ENCODE data around the gene PPM1H.
"Not testable (repeated sequence)": the region's sequence is repeated elsewhere in the genome, so short reads cannot be mapped to it uniquely, and the experiment has no call there.

PPM1H gene, protein sequence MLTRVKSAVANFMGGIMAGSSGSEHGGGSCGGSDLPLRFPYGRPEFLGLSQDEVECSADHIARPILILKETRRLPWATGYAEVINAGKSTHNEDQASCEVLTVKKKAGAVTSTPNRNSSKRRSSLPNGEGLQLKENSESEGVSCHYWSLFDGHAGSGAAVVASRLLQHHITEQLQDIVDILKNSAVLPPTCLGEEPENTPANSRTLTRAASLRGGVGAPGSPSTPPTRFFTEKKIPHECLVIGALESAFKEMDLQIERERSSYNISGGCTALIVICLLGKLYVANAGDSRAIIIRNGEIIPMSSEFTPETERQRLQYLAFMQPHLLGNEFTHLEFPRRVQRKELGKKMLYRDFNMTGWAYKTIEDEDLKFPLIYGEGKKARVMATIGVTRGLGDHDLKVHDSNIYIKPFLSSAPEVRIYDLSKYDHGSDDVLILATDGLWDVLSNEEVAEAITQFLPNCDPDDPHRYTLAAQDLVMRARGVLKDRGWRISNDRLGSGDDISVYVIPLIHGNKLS

DNA sequence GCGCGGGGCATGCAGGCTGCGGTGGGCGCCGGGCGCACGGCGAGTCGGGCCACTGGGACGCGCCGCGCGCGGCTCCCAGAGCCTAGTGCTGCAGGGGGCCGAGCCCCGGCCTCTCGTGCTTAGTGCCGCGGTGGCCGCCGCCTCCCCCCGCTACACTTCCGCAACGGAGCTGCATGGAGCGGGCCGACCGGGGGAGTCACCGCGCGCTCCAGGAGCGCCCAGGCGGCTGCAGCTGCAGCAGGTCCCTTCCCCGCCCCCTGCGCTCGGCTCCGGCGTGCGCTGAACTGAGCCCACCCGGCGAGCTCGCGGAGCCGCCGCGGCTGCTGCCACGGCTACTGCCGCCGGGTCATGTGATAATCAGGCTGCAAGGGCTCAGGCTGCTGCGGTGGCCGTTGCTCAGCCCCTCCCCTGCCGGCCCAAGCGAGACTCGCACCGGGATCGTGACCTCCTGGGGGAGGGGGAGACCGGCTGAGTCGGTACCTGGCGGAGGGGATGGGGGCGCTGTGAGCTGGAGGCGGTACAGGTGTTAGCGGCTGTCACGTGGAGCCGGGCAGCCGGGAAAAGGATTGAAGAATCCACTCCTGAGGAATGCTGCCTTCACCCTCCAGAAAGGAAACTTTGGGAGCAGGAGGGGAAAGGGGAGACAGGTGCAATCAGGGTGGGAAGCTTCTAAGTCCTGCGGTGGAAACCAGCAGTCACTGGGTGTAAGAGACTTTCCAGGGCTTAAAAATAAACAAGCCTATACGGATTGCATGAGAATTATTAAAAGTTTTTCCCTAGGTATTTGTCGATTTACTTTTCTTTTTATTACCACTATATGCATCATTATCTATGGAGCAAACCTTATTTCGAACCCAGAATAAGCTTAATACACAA, at the start of gene PPM1H:
Gene PPM1H, minus strand, starts transcription at position 352 of the 876 bp plus-strand sequence. CDS start 414 bp downstream, outside the sequence.
- DNase-seq (ENCODE audit: low read depth in 2 of 2), result no peak

DNA sequence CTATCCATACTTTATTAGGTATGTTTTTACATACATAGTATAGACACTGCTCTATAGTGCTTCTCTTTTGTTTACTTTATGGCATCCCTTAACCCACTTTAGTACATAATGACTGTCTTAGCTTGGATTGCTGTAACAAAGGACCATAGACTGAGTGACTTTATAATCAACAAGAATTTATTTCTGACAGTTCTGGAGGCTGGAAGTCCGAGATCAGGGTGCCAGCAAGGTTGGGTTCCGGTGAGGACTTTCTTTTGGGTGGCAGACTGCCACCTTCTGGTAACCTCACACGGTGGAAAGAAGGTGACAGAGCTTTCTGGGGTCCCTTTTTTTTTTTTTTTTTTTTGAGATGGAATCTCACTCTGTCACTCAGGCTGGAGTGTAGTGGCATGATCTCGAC, 48.6 kb upstream of the PPM1H start:
- DNase-seq (ENCODE audit: low read depth in 2 of 2), result no peak

DNA sequence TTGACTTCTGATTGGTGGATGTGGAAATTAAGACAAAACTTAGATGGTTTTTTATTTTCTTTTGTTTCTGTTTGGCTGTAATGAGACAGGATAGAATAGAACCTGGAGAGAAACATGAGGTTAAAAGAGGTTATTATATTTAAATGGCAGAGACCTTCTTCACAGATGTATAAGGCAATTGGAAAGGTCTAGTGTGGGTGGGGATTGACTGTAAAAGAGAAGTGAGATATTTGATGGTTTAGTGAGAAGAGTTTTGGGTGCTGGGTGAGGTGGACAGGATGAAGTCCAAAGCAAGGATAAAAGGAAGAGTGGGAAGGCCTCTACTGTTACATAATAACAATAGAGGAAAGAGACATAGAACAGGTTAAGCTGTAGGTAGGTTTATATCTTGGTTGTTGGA, 43.8 kb upstream of the PPM1H start:
- no peak for DNase-seq (ENCODE audit: low read depth in 2 of 2)

DNA sequence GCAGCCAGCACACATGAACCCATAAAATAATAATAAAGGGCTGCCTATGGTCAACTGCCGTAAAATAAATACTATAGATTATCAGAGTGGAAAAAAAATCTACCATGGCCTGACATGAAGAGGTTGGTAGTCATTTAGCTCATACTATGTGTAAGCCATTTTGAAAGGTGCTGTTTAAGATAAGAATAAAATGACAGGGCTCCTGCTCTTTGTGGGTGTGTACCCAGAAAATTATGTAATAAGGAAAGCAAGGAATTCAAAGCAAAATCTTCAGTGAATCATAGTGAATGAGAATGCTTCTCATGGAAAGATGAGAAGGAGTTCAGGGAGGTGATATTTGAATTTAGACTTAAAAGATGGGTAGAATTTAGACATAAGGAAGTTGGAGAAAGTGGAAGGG, 42.9 kb upstream of the PPM1H start:
- DNase-seq (ENCODE audit: low read depth in 2 of 2), result no peak

DNA sequence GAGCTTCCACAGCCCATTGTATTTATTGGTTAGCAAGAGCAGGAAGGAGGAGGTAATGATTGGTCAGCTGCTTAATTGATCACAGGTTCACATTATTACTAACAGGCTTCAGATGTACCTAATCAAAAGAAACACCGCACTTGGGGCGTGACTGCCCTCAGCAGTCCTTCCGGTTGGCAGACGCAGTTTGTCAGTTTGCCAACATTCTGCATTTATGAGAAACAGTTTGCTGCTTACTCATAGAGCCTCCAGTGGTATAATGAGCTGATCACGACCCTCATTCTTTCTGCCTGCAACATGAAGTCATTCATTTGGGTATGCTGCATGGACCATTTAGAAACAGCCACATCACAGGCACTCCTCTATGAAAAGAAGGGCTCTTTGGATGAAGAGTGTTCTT, 42.5 kb upstream of the PPM1H start:
- no peak for DNase-seq (ENCODE audit: low read depth in 2 of 2)

DNA sequence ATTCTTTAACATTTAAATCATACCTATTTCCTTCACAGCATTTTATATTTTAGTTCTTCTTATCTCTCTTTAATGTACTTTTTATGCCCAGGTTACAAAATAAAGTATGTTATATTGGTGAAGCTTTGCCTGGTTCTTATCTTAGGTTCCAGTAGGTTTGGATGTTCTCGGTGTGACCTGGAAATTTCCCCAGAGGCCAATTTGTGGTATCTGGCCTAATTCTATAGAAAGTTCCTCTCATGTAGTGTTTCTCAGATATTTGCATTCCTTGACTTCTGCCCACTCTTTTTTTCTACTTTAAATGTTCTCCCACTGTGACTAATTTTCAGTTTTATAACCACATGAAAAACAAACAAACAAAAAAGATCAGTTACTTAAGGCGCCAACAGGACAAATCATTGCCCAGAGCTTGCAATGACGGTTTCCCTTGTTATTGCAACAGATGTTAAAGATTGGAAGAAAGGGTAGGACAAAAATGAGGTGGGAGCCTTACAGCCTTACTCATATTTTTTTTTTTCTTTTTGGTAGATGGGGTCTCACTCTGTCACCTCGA, 41.2 kb upstream of the PPM1H start:
- DNase-seq (ENCODE audit: low read depth in 2 of 2), result no peak

DNA sequence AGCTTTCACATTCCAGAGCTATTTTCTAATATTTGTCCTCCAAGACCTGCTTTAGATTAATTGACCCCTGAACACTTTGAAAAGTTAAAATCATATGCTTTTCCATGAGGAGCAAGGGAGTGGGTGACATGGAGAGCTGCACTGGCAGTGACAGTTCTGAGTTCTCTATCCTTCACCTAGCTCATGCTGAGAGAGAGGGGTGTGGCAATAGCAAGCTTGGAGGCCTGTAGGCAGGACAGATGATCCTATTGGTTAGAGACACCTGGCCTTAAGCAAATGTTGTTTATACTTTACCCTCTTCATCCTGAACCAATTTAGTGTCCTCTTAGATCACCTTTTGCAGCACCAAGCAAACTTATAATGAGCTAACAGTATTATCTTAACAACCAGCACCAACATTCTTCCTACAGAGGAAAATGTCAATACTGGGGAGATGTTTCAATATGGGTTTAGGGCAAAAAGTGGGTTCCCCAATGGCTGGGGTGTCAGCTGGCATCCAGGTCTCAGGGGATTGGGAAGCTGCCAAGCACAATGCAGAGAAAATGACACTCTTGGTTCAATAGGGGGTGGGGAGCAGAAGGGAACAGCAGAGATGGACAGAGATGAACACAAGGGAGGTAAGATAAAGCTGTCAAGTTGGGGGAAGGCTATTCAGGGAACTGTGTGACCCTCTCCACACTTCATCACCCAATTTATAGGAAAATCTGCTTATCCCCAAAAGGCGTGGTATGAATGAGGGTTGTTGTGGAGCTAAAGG, 37.0 kb upstream of the PPM1H start:
- DNase-seq (ENCODE audit: low read depth in 2 of 2), result no peak

DNA sequence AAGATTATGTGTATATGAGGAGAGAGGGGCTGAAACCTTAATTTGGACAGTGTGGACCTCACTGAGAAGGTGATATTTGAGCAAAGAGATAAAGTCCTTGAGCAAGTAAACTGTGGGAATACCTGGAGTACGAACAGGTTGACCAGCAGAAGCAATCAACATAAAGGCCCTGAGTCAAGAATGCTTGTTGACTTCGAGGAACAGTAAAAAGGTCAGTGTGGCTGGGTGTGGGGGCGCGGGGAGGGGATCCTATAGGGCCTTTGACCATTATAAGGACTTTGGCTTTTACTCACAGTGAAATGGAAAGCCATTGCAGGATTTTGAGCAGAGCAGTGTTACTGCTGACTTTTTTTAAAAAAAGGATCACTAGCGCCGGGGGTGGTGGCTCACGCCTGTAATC, 34.7 kb upstream of the PPM1H start:
- no peak for DNase-seq (ENCODE audit: low read depth in 2 of 2)

DNA sequence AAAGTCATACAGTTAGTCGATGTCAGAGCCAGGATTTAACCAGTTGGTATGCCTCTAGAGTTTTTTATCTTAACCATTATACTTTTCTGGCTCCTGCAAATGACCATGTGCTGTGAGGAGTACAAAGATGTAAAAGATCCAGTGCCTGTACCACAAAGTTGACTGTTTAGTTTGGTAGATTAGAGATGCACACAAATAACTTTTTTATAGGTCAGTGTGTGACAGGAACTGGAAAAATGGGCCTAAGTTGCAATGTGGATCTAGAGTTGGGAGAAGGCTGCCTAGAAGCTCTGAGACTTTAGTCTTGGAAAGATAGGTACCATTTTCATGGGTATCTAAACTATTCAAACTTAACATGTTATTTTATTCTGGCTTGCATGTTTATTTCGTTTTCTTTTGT, 32.8 kb upstream of the PPM1H start:
- DNase-seq (ENCODE audit: low read depth in 2 of 2), result no peak

DNA sequence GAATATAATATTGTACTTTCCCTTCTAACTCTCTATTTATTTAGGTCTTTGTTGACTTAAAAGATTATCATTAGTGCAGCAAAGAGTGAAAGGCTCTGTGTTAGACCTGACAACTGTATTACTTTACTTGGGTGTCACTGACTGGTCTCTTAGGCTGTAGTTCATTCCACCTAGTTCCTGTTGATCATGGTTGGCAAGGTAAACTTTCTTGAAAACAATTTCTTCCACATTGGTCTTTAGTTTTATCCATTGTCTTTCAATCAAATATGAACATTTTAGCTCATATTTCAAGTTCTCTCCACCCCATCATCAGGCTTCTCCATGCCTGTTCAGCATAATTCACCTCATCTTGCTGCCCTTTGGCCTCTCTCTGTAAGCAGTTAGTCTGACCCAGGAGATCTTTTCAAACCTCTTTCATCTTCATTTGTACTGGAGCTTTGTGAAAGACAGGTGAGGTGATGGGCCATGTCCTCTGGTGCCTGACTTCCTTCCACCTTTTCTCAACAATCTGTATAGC, 32.1 kb upstream of the PPM1H start:
- no peak for DNase-seq (ENCODE audit: low read depth in 2 of 2)

DNA sequence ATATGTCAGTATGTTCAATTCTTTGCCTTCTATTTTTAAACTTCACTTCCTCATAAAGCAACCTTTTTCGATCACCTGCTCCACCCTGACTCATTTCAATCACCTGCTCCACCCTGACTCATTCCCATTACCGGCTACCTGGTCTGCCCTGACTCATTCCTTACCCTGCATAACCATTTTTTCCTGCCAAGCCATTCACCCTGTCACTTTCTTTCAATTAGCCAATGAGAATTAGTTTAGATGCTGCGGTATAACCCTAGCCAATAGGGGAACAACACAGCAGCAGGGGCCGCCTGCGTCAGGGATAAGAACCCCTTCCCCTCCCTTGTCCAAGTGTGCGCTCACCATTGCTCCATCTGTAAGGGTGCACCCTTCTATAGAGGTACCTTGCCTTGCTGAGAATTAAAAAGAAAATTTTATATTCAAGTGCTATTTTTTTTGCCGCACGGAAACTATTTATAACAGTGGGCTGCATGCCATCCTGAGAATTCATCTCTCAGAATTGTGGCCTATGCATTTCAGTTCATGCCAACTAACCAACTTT, 31.6 kb upstream of the PPM1H start:
- not testable (repeated sequence) for DNase-seq (ENCODE audit: low read depth in 2 of 2)

DNA sequence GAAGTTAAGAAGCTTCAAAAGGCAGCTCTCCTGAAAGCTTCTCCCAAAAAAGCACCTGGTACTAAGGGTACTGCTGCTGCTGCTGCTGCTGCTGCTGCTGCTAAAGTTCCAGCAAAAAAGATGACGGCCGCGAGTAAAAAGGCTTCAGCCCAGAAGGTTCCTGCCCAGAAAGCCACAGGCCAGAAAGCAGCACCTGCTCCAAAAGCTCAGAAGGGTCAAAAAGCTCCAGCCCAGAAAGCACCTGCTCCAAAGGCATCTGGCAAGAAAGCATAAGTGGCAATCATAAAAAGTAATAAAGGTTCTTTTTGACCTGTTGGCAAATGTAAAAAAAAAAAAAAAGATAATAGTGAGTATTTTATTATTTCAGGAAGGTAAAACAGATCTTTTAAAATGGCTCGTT, 30.8 kb upstream of the PPM1H start:
- DNase-seq (ENCODE audit: low read depth in 2 of 2), result not testable (repeated sequence)

DNA sequence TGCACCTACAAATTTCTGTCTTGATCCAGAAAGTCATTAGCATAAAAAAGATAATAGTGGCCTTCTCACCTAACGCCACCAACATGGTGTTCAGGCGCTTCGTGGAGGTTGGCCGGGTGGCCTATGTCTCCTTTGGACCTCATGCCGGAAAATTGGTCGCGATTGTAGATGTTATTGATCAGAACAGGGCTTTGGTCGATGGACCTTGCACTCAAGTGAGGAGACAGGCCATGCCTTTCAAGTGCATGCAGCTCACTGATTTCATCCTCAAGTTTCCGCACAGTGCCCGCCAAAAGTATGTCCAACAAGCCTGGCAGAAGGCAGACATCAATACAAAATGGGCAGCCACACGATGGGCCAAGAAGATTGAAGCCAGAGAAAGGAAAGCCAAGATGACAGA, 30.3 kb upstream of the PPM1H start:
- DNase-seq (ENCODE audit: low read depth in 2 of 2), result not testable (repeated sequence)

DNA sequence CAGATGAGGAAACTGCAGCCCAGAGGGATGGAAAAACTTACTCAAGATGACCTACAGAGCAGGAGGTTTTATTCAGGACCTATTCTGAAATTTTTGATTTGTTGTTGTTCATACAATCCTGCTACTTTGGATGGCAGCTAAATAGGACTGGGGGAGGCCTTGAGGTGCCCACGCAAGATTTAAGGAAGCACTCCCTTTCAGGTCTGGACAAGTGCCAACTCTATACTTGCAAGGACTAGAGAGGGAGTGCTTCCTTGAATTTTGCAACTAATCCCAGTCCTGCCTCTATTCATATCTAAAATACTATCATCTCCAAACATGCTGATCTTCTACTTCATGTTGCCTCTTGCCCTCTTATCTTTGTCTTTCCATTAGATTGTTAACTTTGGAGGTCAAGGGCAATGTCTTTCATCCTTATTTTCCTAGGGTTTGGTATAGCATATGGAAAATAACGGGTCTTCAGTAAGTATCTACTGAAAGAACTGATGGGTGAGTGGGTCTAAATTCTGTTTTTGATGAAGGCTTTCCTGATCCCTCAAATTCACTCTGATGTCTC, 28.6 kb upstream of the PPM1H start:
- no peak for DNase-seq (ENCODE audit: low read depth in 2 of 2)

DNA sequence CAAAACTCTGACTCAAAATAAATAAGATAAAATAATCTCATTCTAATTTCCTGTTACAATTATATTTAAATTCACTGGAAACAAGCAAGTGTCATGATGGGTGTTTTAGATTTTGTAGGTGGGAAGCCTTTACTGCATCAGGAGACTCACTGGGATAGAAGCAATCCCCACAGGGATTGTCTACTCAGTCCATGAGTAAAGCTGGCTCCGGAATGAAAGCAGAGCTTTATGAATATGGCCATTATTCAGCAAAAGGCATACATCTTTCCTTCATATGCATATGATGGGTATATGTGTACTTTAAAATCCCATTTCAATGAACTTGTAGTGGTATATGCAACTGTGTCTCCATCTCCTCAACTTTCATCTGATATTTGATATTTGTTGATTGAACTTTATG, 25.4 kb upstream of the PPM1H start:
- no peak for DNase-seq (ENCODE audit: low read depth in 2 of 2)

DNA sequence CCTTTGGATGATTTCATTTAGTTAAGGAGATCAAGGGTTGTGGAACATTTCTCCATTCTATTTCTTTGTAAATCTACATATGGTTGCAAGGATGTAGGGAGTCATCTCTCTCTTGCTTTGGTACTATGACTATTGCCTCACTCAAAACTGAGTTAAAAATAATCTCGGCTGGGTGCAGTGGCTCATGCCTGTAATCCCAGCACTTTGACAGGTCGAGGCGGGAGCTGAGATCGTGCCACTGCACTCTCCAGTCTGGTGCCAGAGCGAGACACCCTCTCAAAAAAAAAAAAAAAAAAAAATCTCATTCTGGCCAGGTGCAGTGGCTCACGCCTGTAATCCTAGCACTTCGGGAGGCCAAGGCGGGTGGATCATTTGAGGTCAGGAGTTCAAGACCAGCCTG, 24.8 kb upstream of the PPM1H start:
- no peak for DNase-seq (ENCODE audit: low read depth in 2 of 2)

DNA sequence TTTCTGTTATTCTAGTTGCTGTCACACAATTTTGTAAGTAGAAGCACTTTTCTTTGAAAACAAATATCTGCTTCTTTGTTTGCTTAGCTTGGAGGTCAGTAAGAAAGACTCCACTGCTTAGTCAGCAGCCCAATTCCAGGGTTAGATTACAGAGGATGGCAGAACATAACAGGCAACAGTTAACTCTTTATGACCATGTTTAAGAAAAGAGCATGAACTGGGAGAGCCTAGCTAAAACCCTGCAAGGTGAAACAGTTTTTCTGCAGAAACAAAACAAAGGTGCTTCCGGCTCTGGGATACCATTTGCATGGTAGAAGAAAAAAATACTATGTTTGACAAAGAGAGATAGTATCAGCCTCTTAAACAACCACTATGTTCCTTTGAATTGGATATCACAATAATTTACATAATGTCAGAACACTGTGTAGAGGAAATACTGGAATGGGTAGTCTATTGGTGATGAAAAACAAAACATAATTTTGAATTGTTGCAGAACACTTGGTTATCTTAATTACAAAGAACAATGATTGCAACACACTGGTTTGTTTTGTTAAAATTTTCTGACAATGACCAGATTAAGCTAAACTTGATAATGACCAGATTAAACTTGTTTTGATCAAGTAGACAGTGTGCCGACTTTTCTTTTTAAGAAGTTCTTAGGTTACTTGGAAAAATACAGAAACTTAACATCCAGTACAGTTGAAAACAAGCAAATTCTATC, 22.4 kb upstream of the PPM1H start:
- DNase-seq (ENCODE audit: low read depth in 2 of 2), result no peak

DNA sequence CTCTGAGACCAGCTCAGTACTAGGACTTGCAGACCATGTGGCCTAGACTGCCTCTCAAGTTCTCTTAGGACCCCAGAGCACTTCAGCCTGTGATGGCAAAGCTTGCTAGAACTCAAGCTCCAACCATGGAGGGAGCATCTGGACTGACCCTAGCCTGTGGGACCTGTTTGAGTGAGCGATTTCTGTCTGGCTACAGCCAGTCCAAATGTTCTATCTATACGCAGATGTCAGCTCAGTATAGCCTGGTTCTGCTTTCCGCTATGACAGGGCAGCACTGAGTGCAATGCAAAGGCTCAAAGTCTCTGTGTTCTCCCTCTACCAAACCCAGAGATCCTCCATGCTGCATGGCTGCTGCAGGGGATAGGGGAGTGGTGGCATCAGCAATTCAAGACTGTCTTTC, 20.7 kb upstream of the PPM1H start:
- no peak for DNase-seq (ENCODE audit: low read depth in 2 of 2)

DNA sequence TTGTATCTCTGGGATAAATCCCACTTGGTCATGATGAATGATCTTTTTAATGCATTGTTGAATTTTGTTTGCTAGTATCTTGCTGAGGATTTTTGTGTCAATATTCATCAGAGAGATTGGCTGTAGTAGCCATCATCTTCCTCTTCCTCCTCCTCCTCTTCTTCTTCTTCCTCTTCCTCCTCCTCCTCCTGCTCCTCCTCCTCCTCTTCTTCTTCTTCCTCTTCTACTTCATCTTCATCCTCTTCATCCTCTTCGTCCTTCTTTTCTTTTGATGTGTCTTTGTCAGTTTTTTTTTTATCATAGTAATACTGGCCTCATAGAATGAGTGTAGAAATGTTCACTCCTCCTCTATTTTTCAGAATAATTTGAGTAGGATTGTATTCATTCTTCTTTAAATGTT, 15.4 kb upstream of the PPM1H start:
- DNase-seq (ENCODE audit: low read depth in 2 of 2), result no peak

DNA sequence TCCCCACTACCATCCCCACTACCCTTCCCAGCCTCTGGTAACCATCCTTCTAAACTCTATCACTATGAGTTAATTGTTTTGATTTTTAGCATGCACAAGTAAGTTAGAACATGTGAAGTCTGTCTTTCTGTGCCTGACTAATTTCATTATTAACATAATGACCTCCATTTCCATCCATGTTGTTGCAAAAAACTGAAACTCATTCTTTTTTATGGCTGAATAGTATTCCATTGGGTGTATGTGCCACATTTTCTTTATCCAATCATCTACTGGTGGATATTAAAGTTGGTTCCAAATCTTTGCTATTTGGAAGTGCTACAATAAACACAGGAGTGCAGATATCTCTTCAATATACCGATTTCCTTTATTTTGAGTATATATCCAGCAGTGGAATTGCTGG, 13.2 kb upstream of the PPM1H start:
- DNase-seq (ENCODE audit: low read depth in 2 of 2), result no peak

Measured in stimulated activated CD8-positive, alpha-beta memory T cell treated with anti-CD3 and anti-CD28 coated beads, Interleukin-7, amount 100 ng/mL, for 4 hours (primary cell).